ENCODE data around the gene GALNT1.

The GALNT1 gene

GRCh38 chr18:35728676-35729075 lies 147.1 kb downstream of the GALNT1 start:
- no peak for DNase-seq

- no peak for DNase-seq
Measured at GRCh38 chr18:35729991-35730668, 148.6 kb downstream of the GALNT1 start.

GRCh38 chr18:35730691-35731370 lies 149.3 kb downstream of the GALNT1 start:
- no peak for DNase-seq

GRCh38 chr18:35731701-35732100 lies 150.2 kb downstream of the GALNT1 start:
- no peak for DNase-seq

- DNase-seq = no peak
Measured at GRCh38 chr18:35732162-35732561, 150.6 kb downstream of the GALNT1 start.

GRCh38 chr18:35732636-35733035 lies 151.1 kb downstream of the GALNT1 start:
- no peak for DNase-seq

- no peak for DNase-seq
Measured at GRCh38 chr18:35733408-35733807, 151.9 kb downstream of the GALNT1 start.

GRCh38 chr18:35736696-35737095 lies 155.2 kb downstream of the GALNT1 start:
- no peak for DNase-seq

GRCh38 chr18:35739778-35740177 lies 158.2 kb downstream of the GALNT1 start:
- DNase-seq = no peak

GRCh38 chr18:35740656-35741055 lies 159.1 kb downstream of the GALNT1 start:
- no peak for DNase-seq

- no peak for DNase-seq
Measured at GRCh38 chr18:35743916-35744315, 162.4 kb downstream of the GALNT1 start.

GRCh38 chr18:35745814-35746213 lies 164.3 kb downstream of the GALNT1 start:
- no peak for DNase-seq

GRCh38 chr18:35746826-35747339 lies 165.3 kb downstream of the GALNT1 start:
- DNase-seq = no peak

GRCh38 chr18:35747894-35748472 lies 166.4 kb downstream of the GALNT1 start:
- no peak for DNase-seq

- no peak for DNase-seq
Measured at GRCh38 chr18:35749701-35750100, 168.2 kb downstream of the GALNT1 start.

- DNase-seq = no peak
Measured at GRCh38 chr18:35750929-35751328, 169.4 kb downstream of the GALNT1 start.

GRCh38 chr18:35753306-35753910 lies 171.9 kb downstream of the GALNT1 start:
- DNase-seq = no peak

- no peak for DNase-seq
Measured at GRCh38 chr18:35754464-35754863, 172.9 kb downstream of the GALNT1 start.

- no peak for DNase-seq
Measured at GRCh38 chr18:35755369-35755768, 173.8 kb downstream of the GALNT1 start.

- DNase-seq = peak; percentile 66
Measured at GRCh38 chr18:35756506-35757117, 175.1 kb downstream of the GALNT1 start.
